MG63 (cell line): ENCODE results near the gene GPR146. TPM values are rescaled to one million over a fixed set of nuclear protein-coding genes. Genes with fewer than 3 reads are reported as not detected.

Experiments
- DNase-seq: peaks from one replicate; pipeline ENCODE4 v3.0.0-alpha.2; 2020
- H3K27me3 ChIP-seq: fragments of 250-450 bp; sonication (Bioruptor Pico); 2 replicates; pipeline ENCODE4 v1.5.1; 2020; ENCODE audit warnings: mild to moderate bottlenecking, moderate library complexity
- H3K36me3 ChIP-seq: fragments of 250-450 bp; sonication (Bioruptor Pico); 2 replicates; pipeline ENCODE4 v1.5.1; 2020; ENCODE audit warnings: mild to moderate bottlenecking, moderate library complexity
- H3K4me3 ChIP-seq: fragments of 250-450 bp; sonication (Bioruptor Pico); 2 replicates; pipeline ENCODE4 v1.5.1; 2020; ENCODE audit warnings: mild to moderate bottlenecking, moderate library complexity
- H3K9me3 ChIP-seq: fragments of 250-450 bp; sonication (Bioruptor Pico); 2 replicates; pipeline ENCODE4 v1.5.1; 2020; ENCODE audit warnings: mild to moderate bottlenecking, moderate library complexity
- total RNA-seq: library from RNA; depleted of rRNA; stranded (reverse); fragments of >200 nt; shearing (Covaris generic); gene quantifications from 2 replicates; pipeline ENCODE4 v1.2.3, GENCODE V29; 2014; ENCODE audit warnings: low replicate concordance

GPR146 gene
- total RNA-seq, 1 experiment from 2014 or later = 1.5 TPM

DNA sequence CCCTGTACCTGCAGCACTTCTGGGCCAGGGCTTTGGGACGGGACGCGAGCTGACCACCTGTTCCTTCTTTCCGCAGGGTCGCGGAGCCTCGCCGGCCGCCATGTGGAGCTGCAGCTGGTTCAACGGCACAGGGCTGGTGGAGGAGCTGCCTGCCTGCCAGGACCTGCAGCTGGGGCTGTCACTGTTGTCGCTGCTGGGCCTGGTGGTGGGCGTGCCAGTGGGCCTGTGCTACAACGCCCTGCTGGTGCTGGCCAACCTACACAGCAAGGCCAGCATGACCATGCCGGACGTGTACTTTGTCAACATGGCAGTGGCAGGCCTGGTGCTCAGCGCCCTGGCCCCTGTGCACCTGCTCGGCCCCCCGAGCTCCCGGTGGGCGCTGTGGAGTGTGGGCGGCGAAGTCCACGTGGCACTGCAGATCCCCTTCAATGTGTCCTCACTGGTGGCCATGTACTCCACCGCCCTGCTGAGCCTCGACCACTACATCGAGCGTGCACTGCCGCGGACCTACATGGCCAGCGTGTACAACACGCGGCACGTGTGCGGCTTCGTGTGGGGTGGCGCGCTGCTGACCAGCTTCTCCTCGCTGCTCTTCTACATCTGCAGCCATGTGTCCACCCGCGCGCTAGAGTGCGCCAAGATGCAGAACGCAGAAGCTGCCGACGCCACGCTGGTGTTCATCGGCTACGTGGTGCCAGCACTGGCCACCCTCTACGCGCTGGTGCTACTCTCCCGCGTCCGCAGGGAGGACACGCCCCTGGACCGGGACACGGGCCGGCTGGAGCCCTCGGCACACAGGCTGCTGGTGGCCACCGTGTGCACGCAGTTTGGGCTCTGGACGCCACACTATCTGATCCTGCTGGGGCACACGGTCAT, 13.3 kb downstream of the GPR146 start:
- Histone ChIP-seq H3K36me3 (no peaks in the 10 kb centered on the region), H3K27me3 (no peaks in the 10 kb centered on the region), H3K9me3 (no peaks in the 10 kb centered on the region), H3K4me3 (no peak overlapping the region)
- DNase-seq = no peak

DNA sequence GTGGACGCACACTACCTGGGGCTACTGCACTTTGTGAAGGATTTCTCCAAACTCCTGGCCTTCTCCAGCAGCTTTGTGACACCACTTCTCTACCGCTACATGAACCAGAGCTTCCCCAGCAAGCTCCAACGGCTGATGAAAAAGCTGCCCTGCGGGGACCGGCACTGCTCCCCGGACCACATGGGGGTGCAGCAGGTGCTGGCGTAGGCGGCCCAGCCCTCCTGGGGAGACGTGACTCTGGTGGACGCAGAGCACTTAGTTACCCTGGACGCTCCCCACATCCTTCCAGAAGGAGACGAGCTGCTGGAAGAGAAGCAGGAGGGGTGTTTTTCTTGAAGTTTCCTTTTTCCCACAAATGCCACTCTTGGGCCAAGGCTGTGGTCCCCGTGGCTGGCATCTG, 14.0 kb downstream of the GPR146 start:
- Histone ChIP-seq H3K27me3 (no peaks in the 10 kb centered on the region), H3K9me3 (no peaks in the 10 kb centered on the region)

DNA sequence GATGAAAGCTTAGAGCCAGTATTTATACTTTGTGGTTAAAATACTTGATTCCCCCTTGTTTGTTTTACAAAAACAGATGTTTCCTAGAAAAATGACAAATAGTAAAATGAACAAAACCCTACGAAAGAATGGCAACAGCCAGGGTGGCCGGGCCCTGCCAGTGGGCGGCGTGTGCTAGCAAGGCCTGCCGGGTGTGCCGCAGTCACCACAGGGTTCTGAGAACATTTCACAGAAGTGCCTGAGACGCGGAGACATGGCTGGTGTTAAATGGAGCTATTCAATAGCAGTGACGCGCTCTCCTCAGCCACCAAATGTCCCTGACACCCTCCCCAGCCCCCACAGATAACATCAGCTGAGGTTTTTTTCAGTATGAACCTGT, 14.5 kb downstream of the GPR146 start:
- Histone ChIP-seq H3K4me3 (no peak overlapping the region), H3K9me3 (no peaks in the 10 kb centered on the region), H3K27me3 (no peaks in the 10 kb centered on the region), H3K36me3 (no peaks in the 10 kb centered on the region)
- DNase-seq = no peak

More for the DNA sequence above, 14.0 kb downstream of the GPR146 start:
- DNase-seq = no peak
- H3K36me3 ChIP-seq = no peaks in the 10 kb centered on the region
- no peak overlapping the region for H3K4me3 ChIP-seq

DNA sequence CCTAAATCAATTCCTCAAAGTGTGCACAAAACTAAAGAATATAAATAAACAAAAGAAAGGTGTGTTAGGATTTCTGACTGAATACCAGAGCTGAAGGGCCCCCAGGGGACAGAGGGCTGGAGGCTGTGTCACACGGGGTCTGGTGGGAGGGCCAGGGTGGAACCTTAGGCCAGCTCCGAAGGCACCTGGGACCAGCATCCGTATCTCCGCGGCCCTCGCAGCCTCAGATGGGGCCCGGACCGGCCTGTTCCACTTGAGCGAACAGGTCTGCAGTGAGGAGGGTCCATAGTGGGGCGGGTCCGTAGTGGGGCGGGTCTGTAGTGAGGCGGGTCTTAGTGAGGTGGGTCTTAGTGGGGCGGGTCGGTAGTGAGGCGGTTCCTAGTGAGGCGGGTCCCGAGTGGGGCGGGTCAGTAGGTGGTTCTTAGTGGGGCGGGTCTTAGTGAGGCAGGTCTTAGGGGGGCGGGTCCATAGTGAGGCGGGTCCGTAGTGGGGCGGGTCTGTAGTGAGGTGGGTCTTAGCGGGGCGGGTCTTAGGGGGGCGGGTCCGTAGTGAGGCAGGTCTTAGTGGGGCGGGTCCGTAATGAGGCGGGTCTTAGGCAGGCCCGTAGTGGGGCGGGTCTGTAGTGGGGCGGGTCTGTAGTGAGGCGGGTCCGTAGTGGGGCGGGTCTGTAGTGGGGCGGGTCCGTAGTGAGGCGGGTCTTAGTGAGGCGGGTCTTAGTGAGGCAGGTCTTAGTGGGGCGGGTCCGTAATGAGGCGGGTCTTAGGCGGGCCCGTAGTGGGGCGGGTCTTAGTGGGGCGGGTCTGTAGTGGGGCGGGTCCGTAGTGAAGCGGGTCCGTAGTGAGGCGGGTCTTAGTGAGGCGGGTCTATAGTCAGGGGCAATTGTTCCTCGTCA, 15.1 kb downstream of the GPR146 start:
- DNase-seq = peak; percentile 47

DNA sequence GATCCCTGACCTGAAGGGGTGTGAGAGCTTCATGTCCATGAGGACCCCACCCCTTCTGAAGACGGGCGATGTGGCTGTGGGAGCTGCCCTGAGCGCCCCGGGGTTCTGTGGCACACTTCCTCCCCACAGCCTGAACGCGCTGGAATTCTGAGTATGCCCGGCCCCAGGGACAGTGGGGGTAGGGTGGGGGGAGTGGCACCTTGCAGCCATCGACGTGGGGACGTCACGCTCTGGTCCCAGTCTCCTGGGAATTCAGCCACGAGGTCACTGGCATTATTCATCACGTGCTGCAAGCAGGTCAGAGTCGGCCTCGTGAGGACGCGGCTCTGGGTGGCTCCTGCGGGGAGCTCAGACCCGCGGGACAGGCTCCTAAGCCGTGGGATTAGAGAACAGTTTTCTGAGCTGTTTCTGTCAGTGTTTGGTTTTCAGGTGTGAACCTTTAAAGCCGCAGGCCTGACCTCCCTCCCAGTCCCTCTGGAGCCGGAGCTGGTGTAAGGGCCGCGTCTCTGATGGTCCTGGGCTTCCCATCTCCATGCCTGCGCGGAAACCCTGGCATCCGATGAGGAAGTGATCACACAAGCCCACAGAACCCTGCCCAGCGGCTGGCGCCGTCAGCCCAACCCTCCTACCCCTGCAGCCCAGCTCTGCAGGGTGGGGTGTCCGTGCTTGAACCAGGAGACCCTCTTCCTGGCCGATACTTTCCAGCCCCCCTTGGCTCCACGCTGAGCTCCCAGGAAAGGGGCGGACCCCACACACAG, 16.1 kb downstream of the GPR146 start:
- no peaks in the 10 kb centered on the region for H3K9me3 ChIP-seq
- no peak for DNase-seq
- no peak overlapping the region for H3K4me3 ChIP-seq
- H3K36me3 ChIP-seq = no peaks in the 10 kb centered on the region
- H3K27me3 ChIP-seq = no peaks in the 10 kb centered on the region

More for the DNA sequence above, 15.1 kb downstream of the GPR146 start:
- no peaks in the 10 kb centered on the region for H3K27me3 ChIP-seq
- no peaks in the 10 kb centered on the region for H3K36me3 ChIP-seq
- no peak overlapping the region for H3K4me3 ChIP-seq
- no peaks in the 10 kb centered on the region for H3K9me3 ChIP-seq

DNA sequence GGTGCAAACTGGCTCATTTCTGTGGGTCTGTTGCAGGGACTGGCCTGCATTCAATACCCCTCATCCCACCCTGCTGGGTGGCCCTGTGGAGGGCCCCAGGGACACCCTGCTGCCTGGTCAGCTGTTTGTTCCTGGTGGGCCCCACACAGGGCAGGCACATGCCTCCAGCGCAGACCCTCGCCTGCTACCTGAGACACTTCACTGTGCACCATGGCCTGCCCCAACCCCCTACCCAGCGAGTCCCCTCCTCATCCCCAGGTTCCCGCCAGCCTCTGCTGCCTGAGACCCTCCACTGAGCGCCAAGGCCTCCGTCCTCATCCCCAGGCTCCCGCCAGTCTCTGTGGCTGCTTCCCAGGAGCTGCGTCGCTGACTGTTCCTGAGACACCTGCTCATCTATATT, 16.8 kb downstream of the GPR146 start:
- Histone ChIP-seq H3K4me3 (no peak overlapping the region), H3K36me3 (no peaks in the 10 kb centered on the region), H3K9me3 (no peaks in the 10 kb centered on the region), H3K27me3 (no peaks in the 10 kb centered on the region)
- no peak for DNase-seq

DNA sequence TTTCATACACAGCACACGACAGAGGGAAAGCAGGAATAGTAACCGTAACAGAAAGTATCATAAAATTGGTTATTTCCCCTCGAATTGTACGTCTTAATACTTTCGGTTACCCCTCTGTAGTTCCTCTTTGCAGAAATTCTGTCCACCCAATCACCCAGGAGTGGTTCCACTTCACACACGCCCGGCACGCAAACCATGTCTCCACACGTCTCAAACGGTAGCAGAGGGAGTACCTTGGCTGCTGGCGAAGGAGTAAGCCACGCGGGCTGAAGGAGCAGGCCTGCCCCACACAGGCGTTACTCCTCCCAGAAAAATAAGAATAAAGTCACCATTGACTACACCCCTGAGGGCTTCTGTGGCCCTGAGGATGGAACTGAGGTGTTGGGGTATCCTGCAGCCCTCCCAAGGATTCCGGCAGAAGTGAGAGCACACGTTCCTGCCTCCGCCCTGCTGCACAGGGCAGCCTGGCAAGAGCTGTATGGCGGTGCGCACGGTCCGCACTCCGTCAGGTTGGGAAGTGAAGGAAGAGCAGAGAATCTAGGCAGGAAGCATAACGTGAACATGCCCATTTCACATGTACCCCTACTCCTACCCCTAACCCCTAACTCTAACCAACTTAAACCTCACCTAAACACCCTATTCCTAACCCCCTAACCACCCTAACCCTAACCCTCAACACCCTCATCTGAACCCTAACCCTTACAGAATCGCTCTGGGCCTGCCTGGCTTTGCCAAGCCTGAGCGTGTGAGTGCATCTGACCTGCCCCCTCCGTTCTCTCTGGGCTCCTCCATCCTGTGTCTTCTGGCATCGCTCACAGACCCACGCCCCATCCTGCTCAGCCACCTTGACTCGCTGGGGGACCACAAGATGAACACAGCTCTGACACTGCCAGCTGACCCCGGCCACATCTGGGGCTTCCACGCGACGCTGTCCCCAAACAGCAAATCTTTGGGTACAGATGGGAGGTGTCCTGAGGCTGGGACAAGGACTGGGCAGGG, 18.2 kb downstream of the GPR146 start:
- no peak for DNase-seq
- Histone ChIP-seq H3K36me3 (no peaks in the 10 kb centered on the region), H3K9me3 (no peaks in the 10 kb centered on the region), H3K27me3 (no peaks in the 10 kb centered on the region), H3K4me3 (no peak overlapping the region)

DNA sequence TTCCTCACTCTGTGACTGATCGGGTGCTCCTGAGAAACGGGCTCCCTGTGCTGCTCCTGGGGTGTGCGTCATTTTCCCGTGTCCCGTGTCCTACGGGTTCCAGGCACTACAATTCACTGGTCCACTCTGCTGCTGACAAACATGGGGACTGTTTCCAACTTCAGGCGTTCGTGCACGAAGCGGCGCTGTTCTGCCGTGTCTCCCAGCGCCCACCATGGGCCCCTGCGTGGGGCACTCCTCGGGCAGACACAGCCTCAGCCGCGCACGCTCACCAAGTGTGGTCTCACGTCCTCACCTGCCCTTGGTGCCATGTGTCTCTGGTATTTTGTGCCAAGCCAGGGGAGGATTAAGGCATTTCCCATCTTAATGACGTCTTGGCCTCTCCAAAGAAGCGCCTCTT, 19.0 kb downstream of the GPR146 start:
- DNase-seq = no peak
- Histone ChIP-seq H3K9me3 (no peaks in the 10 kb centered on the region), H3K36me3 (no peaks in the 10 kb centered on the region), H3K27me3 (no peaks in the 10 kb centered on the region), H3K4me3 (no peak overlapping the region)

DNA sequence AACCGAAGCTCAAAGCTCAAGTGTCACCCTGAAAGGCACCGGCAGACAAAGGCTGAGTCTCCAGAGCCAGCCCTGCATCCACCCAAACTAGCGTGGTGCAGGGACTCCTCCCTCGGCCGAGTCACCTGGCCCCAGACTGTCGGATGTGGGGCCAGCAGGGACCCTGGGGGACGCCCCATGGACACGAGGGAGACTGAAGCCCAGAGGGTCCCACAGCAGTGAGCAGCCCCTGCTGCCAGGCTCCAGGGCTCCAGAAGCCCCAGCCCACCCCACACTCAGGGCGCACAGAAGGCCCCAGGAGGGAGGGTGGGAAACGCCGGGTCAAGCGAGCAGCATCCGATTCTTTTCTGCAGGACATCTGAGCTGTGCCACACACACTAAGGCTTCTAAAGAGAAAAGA, 20.2 kb downstream of the GPR146 start:
- no peak overlapping the region for H3K4me3 ChIP-seq
- H3K9me3 ChIP-seq = no peaks in the 10 kb centered on the region
- no peaks in the 10 kb centered on the region for H3K27me3 ChIP-seq
- no peak for DNase-seq
- H3K36me3 ChIP-seq = no peaks in the 10 kb centered on the region

DNA sequence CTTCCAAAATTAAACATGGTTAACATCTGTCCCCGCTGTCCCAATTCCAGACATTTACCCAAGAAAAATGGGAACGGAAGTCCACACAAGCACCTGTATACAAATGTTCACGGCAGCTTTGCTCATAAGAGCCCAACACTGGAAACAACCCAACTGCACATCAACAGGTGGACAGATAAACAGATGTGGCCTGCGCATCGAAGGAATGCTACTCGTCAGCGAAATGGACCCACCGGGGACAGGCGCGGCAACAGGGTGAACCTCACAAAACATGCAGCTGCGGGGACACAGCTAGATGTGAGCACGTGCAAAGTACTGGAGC, 20.9 kb downstream of the GPR146 start:
- no peak overlapping the region for H3K4me3 ChIP-seq
- H3K36me3 ChIP-seq = no peaks in the 10 kb centered on the region

DNA sequence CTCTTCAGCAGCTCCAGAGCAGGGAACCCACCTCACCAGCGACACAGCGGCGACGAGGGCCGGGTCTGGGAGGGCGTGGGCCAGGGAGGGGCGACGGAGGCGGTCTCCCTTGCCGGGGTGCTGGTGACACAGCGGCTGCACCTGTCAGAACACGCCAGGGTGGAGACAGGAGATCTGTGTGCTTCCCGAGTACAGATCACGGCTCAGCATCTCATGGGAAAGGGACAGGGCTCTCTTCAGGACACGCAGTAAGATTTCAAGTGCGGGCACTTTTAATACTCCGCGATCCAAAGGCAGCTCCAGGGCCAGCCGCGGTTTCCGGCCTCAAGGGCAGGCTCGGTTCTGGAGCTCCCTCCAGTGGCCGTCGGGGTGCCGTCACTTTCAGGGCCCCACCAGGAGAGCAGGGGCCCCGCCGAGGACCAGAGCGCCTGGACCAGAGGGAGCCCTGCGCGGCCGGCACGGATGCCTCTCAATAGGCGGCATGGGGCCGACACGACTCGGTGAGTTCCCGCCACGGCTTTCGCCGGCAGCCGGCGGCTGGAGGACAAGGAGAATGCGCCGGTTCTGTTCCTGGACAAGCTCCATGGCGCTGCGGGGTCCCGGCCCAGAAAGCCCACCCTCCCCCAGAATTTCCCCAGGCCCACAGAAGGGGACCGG, 21.4 kb downstream of the GPR146 start:
- H3K27me3 ChIP-seq = no peaks in the 10 kb centered on the region
- peak; percentile 65 for DNase-seq
- H3K4me3 ChIP-seq = no peak overlapping the region
- H3K9me3 ChIP-seq = no peaks in the 10 kb centered on the region
- no peaks in the 10 kb centered on the region for H3K36me3 ChIP-seq

More for the DNA sequence above, 20.9 kb downstream of the GPR146 start:
- Histone ChIP-seq H3K9me3 (no peaks in the 10 kb centered on the region), H3K27me3 (no peaks in the 10 kb centered on the region)
- no peak for DNase-seq

DNA sequence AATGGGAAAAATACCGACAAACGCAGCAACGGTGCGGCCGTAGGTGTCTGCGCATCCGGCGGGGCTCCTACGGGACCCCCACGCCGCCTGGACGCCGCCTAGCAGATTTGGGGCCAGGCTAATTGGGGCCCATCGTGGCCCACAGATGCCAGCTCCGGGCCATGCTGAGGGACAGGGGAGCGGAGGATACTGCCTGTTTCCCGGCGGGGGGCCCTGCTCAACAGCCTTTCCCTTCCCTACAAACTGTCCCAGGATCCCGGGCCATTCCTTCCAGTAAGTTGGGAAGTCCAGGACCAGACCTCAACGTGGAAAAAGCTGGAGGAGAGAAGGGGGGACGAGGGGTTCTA, 21.9 kb downstream of the GPR146 start:
- Histone ChIP-seq H3K27me3 (no peaks in the 10 kb centered on the region), H3K9me3 (no peaks in the 10 kb centered on the region), H3K36me3 (no peaks in the 10 kb centered on the region), H3K4me3 (no peak overlapping the region)
- DNase-seq = no peak

DNA sequence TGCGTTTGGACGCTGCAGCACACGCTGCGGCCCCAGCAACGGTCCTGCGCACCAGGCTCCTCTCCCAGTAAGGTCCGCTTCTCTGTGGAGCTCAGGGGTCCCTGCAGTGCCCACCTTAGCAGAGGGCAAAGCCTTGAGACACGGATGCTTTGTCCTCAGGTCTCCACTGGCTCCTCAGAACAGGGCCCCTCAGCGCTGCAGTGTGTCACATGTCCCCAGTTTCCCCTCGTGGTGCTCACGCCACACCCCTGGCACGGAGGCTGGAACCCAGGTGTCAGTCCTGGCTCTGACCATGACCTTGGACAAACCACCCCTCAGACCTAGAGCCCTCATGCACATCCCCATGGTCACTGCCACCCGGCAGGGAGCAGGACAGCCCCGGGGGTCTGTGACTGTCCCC, 23.7 kb downstream of the GPR146 start:
- H3K27me3 ChIP-seq = no peaks in the 10 kb centered on the region
- no peaks in the 10 kb centered on the region for H3K9me3 ChIP-seq
- DNase-seq = no peak
- no peaks in the 10 kb centered on the region for H3K36me3 ChIP-seq
- H3K4me3 ChIP-seq = no peak overlapping the region

DNA sequence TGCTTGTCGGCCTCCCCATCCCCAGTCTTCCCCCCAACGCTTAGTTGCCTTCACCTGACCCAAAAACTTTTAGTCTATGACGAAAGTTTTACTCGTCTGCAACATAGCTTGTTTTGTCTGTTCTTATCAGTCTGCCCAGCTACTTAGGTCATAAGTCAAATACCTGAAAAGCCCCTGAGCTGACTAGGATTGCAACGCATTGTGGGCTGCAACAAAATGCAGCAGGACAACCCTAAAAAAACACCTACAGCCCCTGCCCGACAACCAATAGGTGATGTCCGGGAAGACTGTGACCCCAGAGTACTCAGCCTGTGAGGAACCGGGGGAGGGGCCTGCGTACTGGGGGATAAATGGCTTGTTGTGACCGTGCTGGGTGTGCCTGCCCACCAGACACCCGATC, 24.3 kb downstream of the GPR146 start:
- DNase-seq = no peak
- Histone ChIP-seq H3K27me3 (no peaks in the 10 kb centered on the region), H3K36me3 (no peaks in the 10 kb centered on the region), H3K9me3 (no peaks in the 10 kb centered on the region), H3K4me3 (no peak overlapping the region)

DNA sequence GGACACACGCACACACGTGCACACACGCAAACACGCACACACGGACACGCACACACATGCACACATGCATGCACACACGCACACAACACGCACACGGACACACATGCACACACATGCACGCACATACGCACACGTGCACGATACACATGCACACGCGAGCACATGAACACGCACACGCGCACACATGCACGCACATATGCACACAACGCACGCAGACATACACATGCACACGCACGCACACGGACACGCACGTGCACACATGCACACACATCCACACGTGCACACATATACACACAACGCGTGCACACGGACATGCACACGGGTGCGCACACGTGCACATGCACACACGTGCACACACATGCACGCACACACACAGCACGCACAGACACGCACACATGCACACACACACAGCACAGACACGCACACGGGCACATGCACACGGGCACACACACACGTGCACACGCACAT, 26.2 kb downstream of the GPR146 start:
- Histone ChIP-seq H3K9me3 (no peaks in the 10 kb centered on the region), H3K27me3 (no peaks in the 10 kb centered on the region), H3K4me3 (no peak overlapping the region), H3K36me3 (no peaks in the 10 kb centered on the region)
- DNase-seq = no peak
